ENCODE results near the gene AGPAT3.

AGPAT3 gene

GRCh38 chr21:43959231-43960116, 94.5 kb downstream of the AGPAT3 start:
- Histone ChIP-seq H2BK5ac (ENCODE audit: low read depth, low read length, poor library complexity, severe bottlenecking) (no peak overlapping the region), H3K4me3 (ENCODE audit: insufficient read depth in 1 of 2, low read depth in 1 of 2, low read length in 2 of 2) (peak overlapping the region in 1 of 2 experiments; percentile 5), H2AFZ (ENCODE audit: low read depth, low read length) (no peak overlapping the region), H3K79me1 (replicated peaks; ENCODE audit: low read length, poor library complexity, severe bottlenecking) (peaks cover 29% of the 10 kb centered on the region), H4K8ac (ENCODE audit: low read length) (peak overlapping the region; percentile 30), H3K4ac (ENCODE audit: low read depth in 1 of 2, low read length in 2 of 2) (no peak overlapping the region), H2AK5ac (ENCODE audit: low read length, severe bottlenecking) (no peak overlapping the region), H2BK12ac (ENCODE audit: low read length in 2 of 2) (no peak overlapping the region), H4K91ac (ENCODE audit: low read length) (peak overlapping the region; percentile 90), H3K36me3 (ENCODE audit: control insufficient read depth in 1 of 2, insufficient read depth in 2 of 2, low read depth in 1 of 2, low read length in 2 of 2) (peaks cover 26 to 39% of the 10 kb centered on the region in 2 experiments), H3K4me2 (ENCODE audit: low read length, poor library complexity, severe bottlenecking) (no peak overlapping the region), H3K9me3 (ENCODE audit: control insufficient read depth, low read length) (no peaks in the 10 kb centered on the region), H3K4me1 (ENCODE audit: control insufficient read depth, insufficient read depth, low read depth, low read length) (peaks cover 24% of the 10 kb centered on the region), H3K27ac (ENCODE audit: low read length, poor library complexity, severe bottlenecking) (no peak overlapping the region), H3K27me3 (ENCODE audit: control insufficient read depth in 1 of 2, insufficient read depth in 1 of 2, low read length in 2 of 2) (no peaks in the 10 kb centered on the region), H2BK120ac (ENCODE audit: low read depth, low read length) (no peak overlapping the region), H2BK15ac (ENCODE audit: low read depth, poor library complexity, severe bottlenecking) (no peak overlapping the region), H3K23ac (ENCODE audit: low read length in 2 of 2) (no peak overlapping the region), H3K18ac (ENCODE audit: low read depth in 1 of 2, low read length in 2 of 2) (no peak overlapping the region), H3K14ac (ENCODE audit: low read length in 2 of 2) (peak overlapping the region in 1 of 2 experiments; percentile 5), H3K9ac (ENCODE audit: low read length) (no peak overlapping the region)
- DNase-seq: no peak
- 95% methylated on average over 37 of the region's 39 CpGs for WGBS

- Histone ChIP-seq H3K14ac (ENCODE audit: low read length in 2 of 2) (no peak overlapping the region), H3K23ac (ENCODE audit: low read length in 2 of 2) (no peak overlapping the region), H2BK5ac (ENCODE audit: low read depth, low read length, poor library complexity, severe bottlenecking) (no peak overlapping the region), H4K8ac (ENCODE audit: low read length) (no peak overlapping the region), H3K36me3 (ENCODE audit: control insufficient read depth in 1 of 2, insufficient read depth in 2 of 2, low read depth in 1 of 2, low read length in 2 of 2) (peaks cover 26 to 38% of the 10 kb centered on the region in 2 experiments), H3K4me3 (ENCODE audit: insufficient read depth in 1 of 2, low read depth in 1 of 2, low read length in 2 of 2) (no peak overlapping the region), H3K9me3 (ENCODE audit: control insufficient read depth, low read length) (no peaks in the 10 kb centered on the region), H3K4me1 (ENCODE audit: control insufficient read depth, insufficient read depth, low read depth, low read length) (peaks cover 16% of the 10 kb centered on the region), H3K18ac (ENCODE audit: low read depth in 1 of 2, low read length in 2 of 2) (no peak overlapping the region), H2AFZ (ENCODE audit: low read depth, low read length) (no peak overlapping the region), H3K4me2 (ENCODE audit: low read length, poor library complexity, severe bottlenecking) (no peak overlapping the region), H3K4ac (ENCODE audit: low read depth in 1 of 2, low read length in 2 of 2) (no peak overlapping the region), H3K79me1 (replicated peaks; ENCODE audit: low read length, poor library complexity, severe bottlenecking) (peaks cover 27% of the 10 kb centered on the region), H3K27ac (ENCODE audit: low read length, poor library complexity, severe bottlenecking) (no peak overlapping the region), H4K91ac (ENCODE audit: low read length) (no peak overlapping the region), H3K27me3 (ENCODE audit: control insufficient read depth in 1 of 2, insufficient read depth in 1 of 2, low read length in 2 of 2) (no peaks in the 10 kb centered on the region), H2BK15ac (ENCODE audit: low read depth, poor library complexity, severe bottlenecking) (no peak overlapping the region), H2BK120ac (ENCODE audit: low read depth, low read length) (no peak overlapping the region), H2BK12ac (ENCODE audit: low read length in 2 of 2) (no peak overlapping the region), H3K9ac (ENCODE audit: low read length) (no peak overlapping the region), H2AK5ac (ENCODE audit: low read length, severe bottlenecking) (no peak overlapping the region)
- WGBS: 93% methylated on average over 23 of the region's 24 CpGs
- no peak for DNase-seq
These were observed 96.4 kb downstream of the AGPAT3 start for GRCh38 chr21:43961382-43961909.

GRCh38 chr21:43965911-43966585, 101.0 kb downstream of the AGPAT3 start:
- no peak overlapping the region for H3K14ac ChIP-seq (ENCODE audit: low read length in 2 of 2)
- H3K27ac ChIP-seq (ENCODE audit: low read length, poor library complexity, severe bottlenecking): no peak overlapping the region
- H2BK120ac ChIP-seq (ENCODE audit: low read depth, low read length): no peak overlapping the region
- peak overlapping the region in 1 of 2 experiments; percentile 25 for H2BK12ac ChIP-seq (ENCODE audit: low read length in 2 of 2)
- WGBS: 94% methylated on average over 17 of the region's 17 CpGs
- H4K8ac ChIP-seq (ENCODE audit: low read length): no peak overlapping the region
- H2BK15ac ChIP-seq (ENCODE audit: low read depth, poor library complexity, severe bottlenecking): no peak overlapping the region
- no peak overlapping the region for H2AK5ac ChIP-seq (ENCODE audit: low read length, severe bottlenecking)
- DNase-seq: no peak
- H3K4me2 ChIP-seq (ENCODE audit: low read length, poor library complexity, severe bottlenecking): no peak overlapping the region
- no peak overlapping the region for H3K23ac ChIP-seq (ENCODE audit: low read length in 2 of 2)
- H2BK5ac ChIP-seq (ENCODE audit: low read depth, low read length, poor library complexity, severe bottlenecking): no peak overlapping the region
- no peaks in the 10 kb centered on the region for H3K27me3 ChIP-seq (ENCODE audit: control insufficient read depth in 1 of 2, insufficient read depth in 1 of 2, low read length in 2 of 2)
- H3K79me1 ChIP-seq (replicated peaks; ENCODE audit: low read length, poor library complexity, severe bottlenecking): peaks cover 17% of the 10 kb centered on the region
- H3K9me3 ChIP-seq (ENCODE audit: control insufficient read depth, low read length): no peaks in the 10 kb centered on the region
- no peaks in the 10 kb centered on the region for H3K4me1 ChIP-seq (ENCODE audit: control insufficient read depth, insufficient read depth, low read depth, low read length)
- H3K4ac ChIP-seq (ENCODE audit: low read depth in 1 of 2, low read length in 2 of 2): no peak overlapping the region
- peaks cover 31 to 52% of the 10 kb centered on the region in 2 experiments for H3K36me3 ChIP-seq (ENCODE audit: control insufficient read depth in 1 of 2, insufficient read depth in 2 of 2, low read depth in 1 of 2, low read length in 2 of 2)
- no peak overlapping the region for H2AFZ ChIP-seq (ENCODE audit: low read depth, low read length)
- no peak overlapping the region for H3K9ac ChIP-seq (ENCODE audit: low read length)
- no peak overlapping the region for H3K4me3 ChIP-seq (ENCODE audit: insufficient read depth in 1 of 2, low read depth in 1 of 2, low read length in 2 of 2)
- H4K91ac ChIP-seq (ENCODE audit: low read length): no peak overlapping the region
- no peak overlapping the region for H3K18ac ChIP-seq (ENCODE audit: low read depth in 1 of 2, low read length in 2 of 2)

GRCh38 chr21:43966946-43967512, 102.0 kb downstream of the AGPAT3 start:
- Histone ChIP-seq H2AFZ (ENCODE audit: low read depth, low read length) (no peak overlapping the region), H4K91ac (ENCODE audit: low read length) (no peak overlapping the region), H3K9ac (ENCODE audit: low read length) (no peak overlapping the region), H2BK12ac (ENCODE audit: low read length in 2 of 2) (no peak overlapping the region), H3K23ac (ENCODE audit: low read length in 2 of 2) (no peak overlapping the region), H3K9me3 (ENCODE audit: control insufficient read depth, low read length) (no peaks in the 10 kb centered on the region), H2AK5ac (ENCODE audit: low read length, severe bottlenecking) (no peak overlapping the region), H3K27me3 (ENCODE audit: control insufficient read depth in 1 of 2, insufficient read depth in 1 of 2, low read length in 2 of 2) (no peaks in the 10 kb centered on the region), H3K4me2 (ENCODE audit: low read length, poor library complexity, severe bottlenecking) (no peak overlapping the region), H2BK5ac (ENCODE audit: low read depth, low read length, poor library complexity, severe bottlenecking) (no peak overlapping the region), H4K8ac (ENCODE audit: low read length) (no peak overlapping the region), H3K36me3 (ENCODE audit: control insufficient read depth in 1 of 2, insufficient read depth in 2 of 2, low read depth in 1 of 2, low read length in 2 of 2) (peaks cover 33 to 56% of the 10 kb centered on the region in 2 experiments), H3K4me1 (ENCODE audit: control insufficient read depth, insufficient read depth, low read depth, low read length) (peaks cover 5% of the 10 kb centered on the region), H3K14ac (ENCODE audit: low read length in 2 of 2) (no peak overlapping the region), H2BK15ac (ENCODE audit: low read depth, poor library complexity, severe bottlenecking) (no peak overlapping the region), H3K18ac (ENCODE audit: low read depth in 1 of 2, low read length in 2 of 2) (no peak overlapping the region), H3K4me3 (ENCODE audit: insufficient read depth in 1 of 2, low read depth in 1 of 2, low read length in 2 of 2) (no peak overlapping the region), H3K4ac (ENCODE audit: low read depth in 1 of 2, low read length in 2 of 2) (no peak overlapping the region), H3K27ac (ENCODE audit: low read length, poor library complexity, severe bottlenecking) (no peak overlapping the region), H3K79me1 (replicated peaks; ENCODE audit: low read length, poor library complexity, severe bottlenecking) (peaks cover 17% of the 10 kb centered on the region), H2BK120ac (ENCODE audit: low read depth, low read length) (no peak overlapping the region)
- no peak for DNase-seq
- WGBS: 87% methylated on average over 18 of the region's 18 CpGs

Measured in mesenchymal stem cell (in vitro differentiated cells and primary cell).